HepG2 (cell line): ENCODE measurements around the gene TSPAN31.

Source experiments
- ATF3 ChIP-seq: sonication (generic); formaldehyde crosslinking; IDR thresholded peaks from 2 replicates; pipeline ENCODE4 v1.4.0; 2020; ENCODE audit warnings: missing genetic modification reagents
- MAZ ChIP-seq, 2 experiments: sonication (generic) in 1 of 2; formaldehyde crosslinking in 1 of 2; IDR thresholded peaks; 2 replicates each; pipeline versions ENCODE4 v1.5.0 to v1.6.1; 2012 to 2020; ENCODE audit warnings: low read depth in 2 of 2, mild to moderate bottlenecking in 2 of 2, borderline replicate concordance in 1 of 2, improper control_type of control experiment in 1 of 2, low read length in 1 of 2, missing genetic modification reagents in 1 of 2, moderate library complexity in 1 of 2
- POLR2AphosphoS2 ChIP-seq: IDR thresholded peaks from 2 replicates; pipeline ENCODE4 v1.6.1; 2011; ENCODE audit warnings: low read depth, low read length, improper control_type of control experiment
- RBFOX2 ChIP-seq: fragments of 200-400 bp; formaldehyde crosslinking; IDR thresholded peaks from 2 replicates; pipeline ENCODE4 v1.6.1; 2017; ENCODE audit warnings: low read depth, mild to moderate bottlenecking, low read length
- ZKSCAN5 ChIP-seq: sonication (generic); formaldehyde crosslinking; IDR thresholded peaks from 2 replicates; pipeline ENCODE4 v1.5.1; 2020; ENCODE audit warnings: mild to moderate bottlenecking, missing genetic modification reagents
- ZNF274 ChIP-seq: sonication (generic); formaldehyde crosslinking; IDR thresholded peaks from 2 replicates; pipeline ENCODE4 v1.5.1; 2020; ENCODE audit warnings: mild to moderate bottlenecking, missing genetic modification reagents

DNA sequence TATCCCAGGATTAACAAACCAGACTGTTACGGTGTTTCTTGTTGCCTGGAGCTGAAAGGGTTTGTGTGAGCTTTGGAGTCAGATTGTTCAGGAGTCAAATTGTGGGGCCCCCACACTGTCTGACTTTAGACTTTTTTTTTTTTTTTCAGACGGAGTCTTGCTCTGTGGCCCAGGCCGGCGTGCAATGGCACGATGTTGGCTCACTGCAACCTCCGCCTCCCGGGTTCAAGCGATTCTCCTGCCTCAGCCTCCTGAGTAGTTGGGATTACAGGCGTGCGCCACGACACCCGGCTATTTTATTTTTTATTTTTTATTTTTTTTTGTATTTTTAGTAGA, 38.6 kb downstream of the TSPAN31 start:
- TF ChIP-seq ZNF274 (CRISPR knock-in tag): no peak
- no peak for TF ChIP-seq ZKSCAN5 (CRISPR knock-in tag)
- TF ChIP-seq ATF3 (CRISPR knock-in tag): no peak
- no peak for TF ChIP-seq POLR2AphosphoS2
- TF ChIP-seq MAZ (IDR thresholded peaks at IDR 0.05; ENCODE audit: borderline replicate concordance, low read depth, low read length): no peak
- TF ChIP-seq MAZ (CRISPR knock-in tag; IDR thresholded peaks at IDR 0.05; ENCODE audit: low read depth): no peak
- no peak for TF ChIP-seq RBFOX2
